ENCODE measurements around the gene AGBL1.

GRCh38 chr15:86394866-86395265, 315.2 kb downstream of the AGBL1 start:
- no peak for TF ChIP-seq EZH2 (IDR thresholded peaks at IDR 0.05; ENCODE audit: borderline replicate concordance, insufficient read depth, low read depth, low read length, poor library complexity, severe bottlenecking)
- TF ChIP-seq, protein P1, sequence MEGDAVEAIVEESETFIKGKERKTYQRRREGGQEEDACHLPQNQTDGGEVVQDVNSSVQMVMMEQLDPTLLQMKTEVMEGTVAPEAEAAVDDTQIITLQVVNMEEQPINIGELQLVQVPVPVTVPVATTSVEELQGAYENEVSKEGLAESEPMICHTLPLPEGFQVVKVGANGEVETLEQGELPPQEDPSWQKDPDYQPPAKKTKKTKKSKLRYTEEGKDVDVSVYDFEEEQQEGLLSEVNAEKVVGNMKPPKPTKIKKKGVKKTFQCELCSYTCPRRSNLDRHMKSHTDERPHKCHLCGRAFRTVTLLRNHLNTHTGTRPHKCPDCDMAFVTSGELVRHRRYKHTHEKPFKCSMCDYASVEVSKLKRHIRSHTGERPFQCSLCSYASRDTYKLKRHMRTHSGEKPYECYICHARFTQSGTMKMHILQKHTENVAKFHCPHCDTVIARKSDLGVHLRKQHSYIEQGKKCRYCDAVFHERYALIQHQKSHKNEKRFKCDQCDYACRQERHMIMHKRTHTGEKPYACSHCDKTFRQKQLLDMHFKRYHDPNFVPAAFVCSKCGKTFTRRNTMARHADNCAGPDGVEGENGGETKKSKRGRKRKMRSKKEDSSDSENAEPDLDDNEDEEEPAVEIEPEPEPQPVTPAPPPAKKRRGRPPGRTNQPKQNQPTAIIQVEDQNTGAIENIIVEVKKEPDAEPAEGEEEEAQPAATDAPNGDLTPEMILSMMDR (IDR thresholded peaks at IDR 0.05) = no peak

Measured in B cell (primary cell).